Activated effector memory CD4-positive, alpha-beta T cell treated with anti-CD3 and anti-CD28 coated beads, Interleukin-2, amount 50 U/mL, for 16 hours (primary cell): ENCODE results near the gene UGT1A9.
A peak's percentile ranks its signal among the peaks of the same experiment; 100 is the strongest.
"Not testable (repeated sequence)": the region's sequence is repeated elsewhere in the genome, so short reads cannot be mapped to it uniquely, and the experiment has no call there.

Experiments used
- DNase-seq: peaks from one replicate; pipeline ENCODE4 v3.0.0-alpha.2; 2020

UGT1A9 gene

GRCh38 chr2:233681521-233682099 lies 9.9 kb downstream of the UGT1A9 start, which contains the start of gene UGT1A7:
TSS of gene UGT1A7 (plus strand) at chr2:233681901. CDS start at chr2:233681938, 37 bp downstream.
- no peak for DNase-seq

GRCh38 chr2:233684640-233685039 lies 12.9 kb downstream of the UGT1A9 start:
- no peak for DNase-seq

DNA sequence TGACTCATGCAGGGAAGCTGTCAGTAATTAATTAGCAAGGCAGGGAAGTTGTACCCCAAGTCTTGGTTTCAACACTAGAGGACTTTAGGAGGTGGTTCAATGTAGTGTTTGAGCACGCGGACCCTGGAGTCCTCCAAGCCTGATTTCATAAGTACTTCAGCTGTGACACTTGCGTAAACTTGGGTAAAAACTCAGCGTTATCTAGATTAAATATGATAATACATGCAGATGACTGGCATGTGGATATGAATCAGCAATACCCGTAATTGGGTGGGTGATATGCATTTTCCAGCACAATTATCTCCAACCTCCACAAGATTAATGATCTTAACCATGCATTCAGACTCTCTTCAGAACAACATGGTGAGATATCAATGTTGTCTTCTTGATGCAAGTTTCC lies 15.2 kb downstream of the UGT1A9 start:
- no peak for DNase-seq

- DNase-seq = no peak
Observed at GRCh38 chr2:233688341-233688740, 16.6 kb downstream of the UGT1A9 start.

GRCh38 chr2:233689031-233689430 lies 17.3 kb downstream of the UGT1A9 start:
- no peak for DNase-seq

DNA sequence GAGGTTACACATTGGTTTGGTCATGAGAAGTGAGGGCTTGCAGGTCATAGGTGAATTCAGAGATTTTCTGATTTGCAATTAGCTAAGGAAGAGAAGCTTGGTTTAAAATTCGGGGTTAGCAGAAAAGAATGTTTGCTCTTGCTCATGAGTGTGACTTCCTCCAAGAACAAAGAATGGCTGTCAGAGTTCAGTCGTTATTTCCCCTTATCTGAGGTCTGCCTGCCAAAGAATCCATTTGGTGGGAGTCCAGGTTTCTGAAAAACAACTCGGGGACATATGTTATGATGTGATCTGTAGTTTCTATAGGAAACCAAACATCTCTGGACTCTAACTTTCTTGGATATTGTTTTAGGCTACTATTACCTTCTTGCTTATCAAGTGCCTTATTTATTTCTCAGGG lies 17.8 kb downstream of the UGT1A9 start:
- DNase-seq = no peak

GRCh38 chr2:233690444-233690843 lies 18.7 kb downstream of the UGT1A9 start:
- no peak for DNase-seq

DNA sequence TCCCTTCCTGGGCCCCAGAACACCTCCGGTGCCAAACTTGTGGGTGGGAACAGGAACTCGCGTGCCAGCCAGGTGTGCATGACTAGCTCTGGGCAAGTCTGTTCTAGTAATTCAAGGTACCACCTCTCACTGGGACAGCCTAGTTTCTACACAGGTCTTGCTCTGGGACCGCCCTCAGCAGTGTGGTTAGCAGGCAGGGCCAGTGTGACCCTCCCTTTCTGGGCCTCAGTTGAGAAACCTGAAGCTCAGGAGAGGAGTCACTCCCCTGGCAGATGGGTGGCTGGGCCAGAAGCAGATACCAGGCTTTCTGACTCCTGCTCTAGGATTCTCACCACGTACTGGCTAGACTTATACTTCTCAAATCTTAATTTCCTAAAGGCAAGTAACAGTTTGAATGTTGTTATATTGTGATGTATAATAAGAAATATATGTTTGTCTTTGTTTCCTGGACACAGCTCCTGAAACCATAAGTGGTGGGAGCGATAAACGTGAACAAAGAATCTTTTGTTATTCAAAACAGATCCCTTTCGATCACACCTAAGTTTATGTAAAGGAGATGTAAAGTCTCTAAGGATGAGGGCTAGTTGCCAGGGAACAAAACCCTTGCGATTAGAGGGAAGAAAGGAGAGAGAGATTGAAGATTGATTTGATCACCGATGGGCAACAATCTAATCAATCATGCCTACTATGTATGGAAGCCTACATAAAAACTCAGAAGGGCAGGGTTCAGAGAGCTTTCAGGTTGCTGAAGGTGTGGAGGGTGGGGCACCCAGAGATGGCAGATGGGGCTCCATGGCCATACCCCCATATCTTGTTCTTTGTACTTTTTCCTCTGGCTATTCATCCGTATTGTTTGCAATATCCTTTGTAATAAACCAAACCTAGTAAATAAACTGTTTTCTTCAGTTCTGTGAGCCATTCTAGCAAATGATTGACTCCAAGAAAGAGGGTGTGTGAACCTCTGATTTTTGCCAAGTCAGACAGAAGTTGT lies 20.0 kb downstream of the UGT1A9 start:
- no peak for DNase-seq

DNA sequence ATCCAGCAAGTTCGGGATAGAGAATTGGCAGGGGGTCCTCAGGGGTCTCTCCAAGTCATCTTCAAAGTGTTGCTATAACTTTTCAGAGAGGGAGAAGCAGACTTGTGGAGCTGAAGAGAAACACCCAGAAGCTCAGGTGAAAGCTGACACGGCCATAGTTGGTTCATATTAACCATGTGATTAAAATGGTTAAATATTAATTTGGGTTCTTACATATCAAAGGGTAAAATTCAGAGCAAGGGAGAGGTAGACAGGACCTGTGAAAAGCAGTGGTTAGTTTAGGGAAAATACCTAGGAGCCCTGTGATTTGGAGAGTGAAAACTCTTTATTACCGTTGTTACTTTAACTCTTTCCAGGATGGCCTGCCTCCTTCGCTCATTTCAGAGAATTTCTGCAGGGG lies 20.9 kb downstream of the UGT1A9 start, which contains the start of gene UGT1A6:
Gene UGT1A6 (plus strand): TSS at position 243 of the 400 bp plus-strand sequence. CDS start 115 bp downstream, at position 358.
- no peak for DNase-seq

DNA sequence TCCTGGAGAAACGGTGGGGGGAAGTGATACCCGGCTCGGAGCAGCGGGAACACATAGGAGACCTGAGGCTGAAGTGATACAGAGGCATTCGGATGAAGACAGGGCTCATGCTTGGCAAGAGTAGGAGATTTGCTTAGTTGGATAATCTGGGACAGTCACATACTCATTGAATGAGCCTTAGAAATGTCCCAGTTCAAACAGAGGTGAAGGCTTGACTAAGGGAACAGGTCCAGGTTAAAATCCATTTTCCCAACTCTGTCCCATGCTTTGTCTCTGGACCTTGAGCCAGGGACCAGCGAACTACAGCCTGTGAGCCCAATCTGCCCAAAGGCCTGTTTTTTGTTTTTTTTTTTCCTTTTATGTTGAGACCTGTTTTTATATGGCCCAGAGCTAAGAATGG lies 22.3 kb downstream of the UGT1A9 start:
- DNase-seq = no peak

- DNase-seq = no peak
Observed at GRCh38 chr2:233698740-233699139, 27.0 kb downstream of the UGT1A9 start.

DNA sequence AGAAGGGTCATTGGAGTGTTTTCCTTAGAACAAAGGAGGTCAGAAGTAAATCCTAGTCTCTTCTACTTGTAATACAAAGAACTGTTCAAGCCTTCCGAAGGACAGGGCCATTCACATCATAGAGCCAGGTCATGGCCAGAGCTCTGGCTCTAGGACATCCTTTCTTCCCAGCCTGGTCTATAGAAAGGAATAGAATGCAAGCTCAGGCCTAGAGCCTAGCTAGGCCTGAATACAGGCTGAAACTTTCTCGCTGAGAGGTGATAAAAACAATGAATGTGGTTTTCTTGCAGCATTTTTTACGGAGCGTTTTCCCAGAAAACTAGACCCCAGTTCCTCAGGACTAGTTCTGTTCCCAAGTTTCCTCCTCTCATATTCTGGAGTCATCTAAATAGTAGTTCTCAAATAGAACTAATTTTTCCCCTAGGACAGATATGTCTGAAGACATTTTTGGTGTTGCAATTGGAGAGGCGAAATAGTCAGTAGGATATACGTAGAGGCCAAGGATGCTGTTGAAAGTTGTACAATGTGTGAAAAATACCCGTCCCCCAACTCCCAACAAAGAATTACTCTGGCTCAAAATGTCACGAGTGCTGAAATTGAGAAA lies 27.8 kb downstream of the UGT1A9 start:
- DNase-seq = no peak

- no peak for DNase-seq
Observed at GRCh38 chr2:233700028-233700635, 28.4 kb downstream of the UGT1A9 start.

DNA sequence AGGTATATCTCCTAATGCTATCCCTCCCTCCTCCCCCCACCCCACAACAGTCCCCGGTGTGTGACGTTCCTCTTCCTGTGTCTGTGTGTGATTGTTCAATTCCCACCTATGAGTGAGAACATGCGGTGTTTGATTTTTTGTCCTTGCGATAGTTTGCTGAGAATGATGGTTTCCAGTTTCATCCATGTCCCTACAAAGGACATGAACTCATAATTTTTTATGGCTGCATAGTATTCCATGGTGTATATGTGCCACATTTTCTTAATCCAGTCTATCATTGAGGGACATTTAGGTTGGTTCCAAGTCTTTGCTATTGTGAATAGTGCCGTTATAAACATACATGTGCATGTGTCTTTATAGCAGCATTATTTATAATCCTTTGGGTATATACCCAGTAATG lies 29.1 kb downstream of the UGT1A9 start:
- not testable (repeated sequence) for DNase-seq

- no peak for DNase-seq
Observed at GRCh38 chr2:233702238-233702637, 30.5 kb downstream of the UGT1A9 start.

GRCh38 chr2:233705911-233706506 lies 34.3 kb downstream of the UGT1A9 start:
- no peak for DNase-seq

DNA sequence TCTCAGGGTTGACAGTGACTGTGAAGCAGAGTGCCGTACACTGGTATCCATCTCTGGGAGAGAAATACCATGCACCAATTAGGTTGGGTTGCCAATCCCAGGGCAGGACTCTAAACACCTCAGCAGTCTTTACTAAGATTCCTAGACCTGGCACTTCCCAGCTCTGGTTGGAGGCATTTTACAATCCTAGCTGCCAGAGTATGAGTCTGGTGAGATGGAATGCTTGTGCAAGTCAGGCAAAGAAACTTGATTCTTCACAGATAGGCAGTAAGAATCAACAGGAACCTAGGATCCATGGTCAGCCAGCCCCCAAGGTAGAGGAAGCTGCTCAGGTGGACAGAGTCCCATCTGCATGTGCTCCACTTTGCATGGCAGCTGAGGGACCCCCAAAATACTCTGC lies 35.0 kb downstream of the UGT1A9 start:
- DNase-seq = no peak

GRCh38 chr2:233707940-233708644 lies 36.4 kb downstream of the UGT1A9 start:
- DNase-seq = no peak

DNA sequence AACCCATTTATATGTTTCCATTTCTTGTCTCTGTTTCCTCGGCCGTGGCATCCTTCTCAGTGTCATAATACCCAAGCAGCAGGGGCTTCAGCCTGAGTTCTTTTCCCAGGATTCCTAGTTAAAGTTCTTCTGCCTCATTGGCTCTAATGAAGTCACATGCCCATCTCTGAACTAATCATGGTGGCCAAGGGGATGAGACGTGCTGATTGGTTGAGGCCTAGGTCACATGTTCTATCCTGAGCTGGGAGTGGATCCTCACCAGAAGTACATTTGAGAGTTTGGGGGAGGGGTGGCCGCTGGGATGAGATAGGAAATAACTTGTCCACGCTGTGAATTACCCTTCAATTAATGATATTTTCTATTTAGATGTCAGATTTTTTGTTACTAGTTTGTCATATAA lies 37.2 kb downstream of the UGT1A9 start:
- DNase-seq = no peak

- DNase-seq = peak; percentile 88
Observed at GRCh38 chr2:233711312-233712008, 39.8 kb downstream of the UGT1A9 start.

DNA sequence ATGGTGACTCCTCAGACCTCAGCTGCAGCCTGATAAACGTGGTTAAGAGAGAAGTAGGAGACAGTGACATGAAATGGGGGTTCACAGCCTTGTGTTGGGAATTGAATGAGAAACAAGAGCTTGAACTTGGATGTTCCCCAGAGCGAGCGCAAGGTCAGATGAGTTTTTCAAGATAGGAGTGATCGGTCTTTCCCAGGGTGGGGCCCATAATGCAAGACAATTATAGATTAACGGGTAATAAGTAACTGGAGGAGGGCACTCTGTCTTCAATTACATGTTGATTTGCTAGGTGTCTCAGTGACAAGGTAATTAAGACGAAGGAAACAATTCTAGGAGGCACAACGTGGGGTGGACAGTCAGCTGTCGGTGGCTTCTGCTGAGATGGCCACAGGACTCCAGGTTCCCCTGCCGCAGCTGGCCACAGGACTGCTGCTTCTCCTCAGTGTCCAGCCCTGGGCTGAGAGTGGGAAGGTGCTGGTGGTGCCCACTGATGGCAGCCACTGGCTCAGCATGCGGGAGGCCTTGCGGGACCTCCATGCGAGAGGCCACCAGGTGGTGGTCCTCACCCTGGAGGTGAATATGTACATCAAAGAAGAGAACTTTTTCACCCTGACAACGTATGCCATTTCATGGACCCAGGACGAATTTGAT lies 41.0 kb downstream of the UGT1A9 start, which contains the start of gene UGT1A5:
Gene UGT1A5 (plus strand): TSS at position 297 of the 651 bp plus-strand sequence. CDS start 85 bp downstream, at position 382.
- DNase-seq = no peak
